HepG2 (cell line): ENCODE results near the gene PARD3. TPM values are rescaled to one million over a fixed set of nuclear protein-coding genes. Genes with fewer than 3 reads are reported as not detected.
A peak's percentile ranks its signal among the peaks of the same experiment; 100 is the strongest.

Source experiments
- ATAC-seq: fragments of 200-7000 bp; cut with Tn5 transposase; 3 replicates; pipeline ENCODE4 v1.9.1; 2020; ENCODE audit warnings: mild to moderate bottlenecking, moderate library complexity
- BruUV-seq: library from RNA; stranded (reverse); fragments of 400-500 nt; replicated peaks from 2 replicates; lab custom pipeline; 2021; lab: Mats Ljungman, UMichigan
- CTCF ChIA-PET: fragments of 300-600 bp; formaldehyde crosslinking; extraction: SDS; loops from one replicate; lab custom pipeline; 2021; ENCODE audit warnings: low total read pairs, inconsistent platforms, low intra/inter-chr PET ratio; lab: Yijun Ruan, JAX
- POLR2A ChIA-PET: fragments of 350-600 bp; sonication (Branson Sonifier 250); formaldehyde crosslinking; loops from one replicate; lab custom pipeline; 2020; ENCODE audit warnings: antibody characterized with exemption, inconsistent platforms; lab: Yijun Ruan, JAX
- DNase-seq: peaks from one replicate; pipeline ENCODE4 v3.0.0-alpha.2; 2015; ENCODE audit warnings: low spot score
- FAIRE-seq: peaks from 3 replicates; lab custom pipeline; 2011; peaks lifted over from hg19 to GRCh38; lab: Jason Lieb, UNC
- H2AFZ ChIP-seq: one replicate; pipeline ENCODE4 v1.6.1; 2011; ENCODE audit warnings: low read length, inconsistent platforms
- H3K27ac ChIP-seq: fragments of 300-600 bp; 3 replicates; pipeline ENCODE4 v1.8.0; 2011; ENCODE audit warnings: mixed run types, mild to moderate bottlenecking, mixed read lengths, low read length, inconsistent platforms; ENCODE audit not compliant: insufficient read depth; ENCODE audit errors: extremely low read length
- H3K27me3 ChIP-seq, 2 experiments: fragments of 200-600 bp in 1 of 2; 2 replicates in 1 of 2; 3 replicates in 1 of 2; pipeline versions ENCODE4 v1.6.0 to v1.8.0; 2011; ENCODE audit warnings: low read length in 2 of 2, mild to moderate bottlenecking in 2 of 2, moderate library complexity in 2 of 2, inconsistent platforms in 1 of 2; ENCODE audit not compliant: insufficient read depth in 2 of 2, control insufficient read depth in 1 of 2
- H3K36me3 ChIP-seq, 2 experiments: fragments of 200-600 bp in 1 of 2; replicated peaks in 1 of 2; 2 replicates in 1 of 2; 3 replicates in 1 of 2; pipeline versions ENCODE4 v1.5.1 to v1.8.0; 2011; ENCODE audit warnings: low read length in 2 of 2, inconsistent platforms in 1 of 2; ENCODE audit not compliant: insufficient read depth in 2 of 2, control insufficient read depth in 1 of 2
- H3K4me1 ChIP-seq: 2 replicates; pipeline ENCODE4 v1.5.1; 2012; ENCODE audit warnings: low read length, inconsistent platforms; ENCODE audit not compliant: insufficient read depth
- H3K4me2 ChIP-seq: 2 replicates; pipeline ENCODE4 v1.6.0; 2011; ENCODE audit warnings: low read depth, low read length, inconsistent platforms
- H3K4me3 ChIP-seq, 3 experiments: fragments of 200-600 bp in 1 of 3; sonication (generic), shearing (Covaris generic) in 1 of 3; replicated peaks in 1 of 3; 2 replicates each; pipeline ENCODE4 v1.5.1; 2011 to 2016; ENCODE audit warnings: low read length in 3 of 3, inconsistent platforms in 2 of 3, low read depth in 2 of 3, mild to moderate bottlenecking in 2 of 3, control low read depth in 1 of 3, mixed read lengths in 1 of 3; ENCODE audit not compliant: insufficient read depth in 1 of 3
- H3K79me2 ChIP-seq: one replicate; pipeline ENCODE4 v1.6.1; 2011; ENCODE audit warnings: low read length, inconsistent platforms; ENCODE audit not compliant: insufficient read depth
- H3K9ac ChIP-seq: 2 replicates; pipeline ENCODE4 v1.6.0; 2011; ENCODE audit warnings: mild to moderate bottlenecking, low read depth, low read length, inconsistent platforms; ENCODE audit not compliant: insufficient read depth
- H3K9me3 ChIP-seq: 2 replicates; pipeline ENCODE4 v1.5.1; 2012; ENCODE audit warnings: mild to moderate bottlenecking, low read length
- H4K20me1 ChIP-seq: 2 replicates; pipeline ENCODE4 v1.6.0; 2011; ENCODE audit warnings: inconsistent platforms, mild to moderate bottlenecking, low read length, moderate library complexity; ENCODE audit not compliant: insufficient read depth
- RBM22 ChIP-seq: fragments of 200-400 bp; formaldehyde crosslinking; optimal IDR thresholded peaks from 2 replicates; pipeline ENCODE3; 2017; ENCODE audit warnings: mild to moderate bottlenecking, low read length, moderate library complexity
- ZEB1 ChIP-seq: IDR thresholded peaks from 2 replicates; pipeline ENCODE4 v1.6.1; 2012; ENCODE audit warnings: mild to moderate bottlenecking, low read depth, inconsistent platforms; ENCODE audit not compliant: insufficient replicate concordance
- ZNF280B ChIP-seq: sonication (generic); formaldehyde crosslinking; IDR thresholded peaks from 2 replicates; pipeline ENCODE4 v1.5.0; 2020; ENCODE audit warnings: missing genetic modification reagents, mild to moderate bottlenecking, borderline replicate concordance
- ZNF503 ChIP-seq: sonication (generic); formaldehyde crosslinking; IDR thresholded peaks from 2 replicates; pipeline ENCODE4 v1.4.0; 2020; ENCODE audit warnings: missing genetic modification reagents
- WGBS: methylation state at CpG from one replicate; pipeline ENCODE4 v1.1.6; 2017; ENCODE audit warnings: low lambda C conversion rate; 5-methylcytosine and 5-hydroxymethylcytosine counted together
- in situ Hi-C: cut with HindIII; loops from 2 replicates; pipeline ENCODE4 v1.10.0; 2017; ENCODE audit warnings: low pct_unique_long_range_greater_than_20kb; ENCODE audit not compliant: extremely low pct_ligation_motif_present
- intact Hi-C: fragments of 100-400 bp; cut with micrococcal nuclease; formaldehyde crosslinking; loops from one replicate; pipeline ENCODE4 v1.10.0; 2022; ENCODE audit not compliant: unreplicated experiment
- polyA plus RNA-seq, 8 experiments: library from polyadenylated mRNA; depleted of rRNA in 3 of 8; stranded (reverse) in 7 of 8; unstranded in 1 of 8; fragments of >200 nt; fragmentation: Illumina TruSeq in 4 of 8; extraction: Trizol in 4 of 8; gene quantifications; 2 replicates each; pipeline versions ENCODE4 v1.2.1 to v1.2.3, GENCODE V29; 2011 to 2016; ENCODE audit warnings: low read depth in 4 of 8, missing spikeins in 1 of 8, mixed read lengths in 1 of 8; ENCODE audit not compliant: insufficient read depth in 1 of 8
- total RNA-seq, 5 experiments: library from RNA; depleted of rRNA; stranded (reverse); fragments of >200 nt; fragmentation: Illumina TruSeq; extraction: Trizol; gene quantifications; 2 replicates each; pipeline ENCODE4 v1.2.3, GENCODE V29; 2016; ENCODE audit warnings: low read depth in 1 of 5

Gene PARD3
- total and polyA plus RNA-seq, 2 of the 13 experiments (the other 11 are each of a cell fraction or from before 2014, with no cell fraction given), result 40.9 to 60.0 TPM

- no peaks in the 10 kb centered on the region for H3K36me3 ChIP-seq
- WGBS, result 100% methylated on average over 1 of the region's 1 CpG
- H3K4me1 ChIP-seq, result peaks cover 28% of the 10 kb centered on the region
- no peaks in the 10 kb centered on the region for H3K9me3 ChIP-seq
- no peaks in the 10 kb centered on the region for H3K27me3 ChIP-seq
- BruUV-seq, result no TSS peak
- TF ChIP-seq ZNF280B (no peak), ZNF503 (CRISPR knock-in tag) (no peak)
- in situ Hi-C loops (no loop called here), intact Hi-C loops (loop anchor here (10.0 kb wide), 1 partner anchor 326 kb away; no protein-coding TSS in a partner anchor)
- no peak overlapping the region for H3K4me3 ChIP-seq
- H3K27ac ChIP-seq, result no peak overlapping the region
- peaks cover 25% of the 10 kb centered on the region for H3K79me2 ChIP-seq
- DNase-seq, result no peak
- POLR2A ChIA-PET, result no interaction called here
- no peak overlapping the region for H3K9ac ChIP-seq
- no peak overlapping the region for H2AFZ ChIP-seq
- no peak for ATAC-seq
- CTCF ChIA-PET, result no interaction called here
- no peak overlapping the region for H3K4me2 ChIP-seq
- FAIRE-seq, result no peak
- H4K20me1 ChIP-seq, result peaks cover 7% of the 10 kb centered on the region; the same call in 1 of the 2 replicates
Observed at GRCh38 chr10:34658934-34659333, 156.2 kb downstream of the PARD3 start.

GRCh38 chr10:34656661-34657060 lies 158.4 kb downstream of the PARD3 start:
- H3K36me3 ChIP-seq, result peaks cover 0 to 2% of the 10 kb centered on the region in 2 experiments; a peak in 1 of 5 replicates
- WGBS, result 89% methylated on average over 4 of the region's 4 CpGs
- H3K9me3 ChIP-seq, result no peaks in the 10 kb centered on the region
- TF ChIP-seq ZEB1 (no peak), RBM22 (peak; percentile 42)
- no peak for ATAC-seq
- no peak overlapping the region for H3K4me2 ChIP-seq
- peaks cover 12% of the 10 kb centered on the region; the same call in 1 of the 2 replicates for H4K20me1 ChIP-seq
- CTCF ChIA-PET, result interaction anchor here (1.2 kb wide), 1 partner anchor 170 kb away, joined by 6 read pairs; no protein-coding TSS in a partner anchor
- BruUV-seq, result no TSS peak
- no peak overlapping the region for H2AFZ ChIP-seq
- no peak for DNase-seq
- intact Hi-C loops (loop anchor here (10.0 kb wide), 1 partner anchor 328 kb away; no protein-coding TSS in a partner anchor), in situ Hi-C loops (no loop called here)
- no peak overlapping the region for H3K27ac ChIP-seq
- no peak overlapping the region for H3K4me3 ChIP-seq
- POLR2A ChIA-PET, result no interaction called here
- FAIRE-seq, result no peak
- peaks cover 45% of the 10 kb centered on the region for H3K79me2 ChIP-seq
- H3K27me3 ChIP-seq, result no peaks in the 10 kb centered on the region
- no peak overlapping the region for H3K9ac ChIP-seq
- peaks cover 42% of the 10 kb centered on the region for H3K4me1 ChIP-seq
